H9 (cell line): ENCODE data around the gene SRBD1. TPM values are rescaled to one million over a fixed set of nuclear protein-coding genes. Genes with fewer than 3 reads are reported as not detected.

Experiments
- DNase-seq: peaks from one replicate; pipeline ENCODE4 v3.0.0-alpha.2; 2017
- H2AFZ ChIP-seq: one replicate; pipeline ENCODE4 v1.6.1; 2013; ENCODE audit warnings: mild to moderate bottlenecking, low read length, control low read depth, moderate library complexity
- H2AK5ac ChIP-seq: 2 replicates; pipeline ENCODE4 v1.6.1; 2013; ENCODE audit warnings: low read length, control low read depth, mixed read lengths; ENCODE audit not compliant: insufficient read length
- H2BK120ac ChIP-seq: one replicate; pipeline ENCODE4 v1.6.1; 2013; ENCODE audit warnings: low read depth, mild to moderate bottlenecking, low read length, control low read depth, inconsistent platforms; ENCODE audit not compliant: poor library complexity, severe bottlenecking
- H2BK12ac ChIP-seq: 2 replicates; pipeline ENCODE4 v1.6.1; 2013; ENCODE audit warnings: low read length, control low read depth, mixed read lengths, low read depth; ENCODE audit not compliant: insufficient read length
- H2BK15ac ChIP-seq: 2 replicates; pipeline ENCODE4 v1.6.1; 2013; ENCODE audit warnings: low read depth, low read length, control low read depth
- H2BK20ac ChIP-seq: one replicate; pipeline ENCODE4 v1.6.1; 2013; ENCODE audit warnings: low read depth, mild to moderate bottlenecking, low read length, control low read depth, inconsistent platforms; ENCODE audit not compliant: poor library complexity, severe bottlenecking
- H2BK5ac ChIP-seq: 2 replicates; pipeline ENCODE4 v1.6.1; 2013; ENCODE audit warnings: low read length, control low read depth, mixed read lengths; ENCODE audit not compliant: insufficient read length
- H3K14ac ChIP-seq: 2 replicates; pipeline ENCODE4 v1.6.1; 2013; ENCODE audit warnings: low read length, control low read depth; ENCODE audit not compliant: insufficient read depth
- H3K18ac ChIP-seq: 2 replicates; pipeline ENCODE4 v1.6.1; 2013; ENCODE audit warnings: low read depth, mild to moderate bottlenecking, mixed read lengths, low read length, control low read depth; ENCODE audit not compliant: insufficient read length
- H3K23ac ChIP-seq: 2 replicates; pipeline ENCODE4 v1.6.1; 2013; ENCODE audit warnings: low read length, control low read depth, mixed read lengths, low read depth; ENCODE audit not compliant: insufficient read length
- H3K23me2 ChIP-seq: 2 replicates; pipeline ENCODE4 v1.6.1; 2013; ENCODE audit warnings: low read depth, mild to moderate bottlenecking, mixed read lengths, low read length, control low read depth; ENCODE audit not compliant: insufficient read length, poor library complexity, severe bottlenecking
- H3K27ac ChIP-seq: 2 replicates; pipeline ENCODE4 v1.5.1; 2013; ENCODE audit warnings: low read length, control low read depth, mixed read lengths, low read depth; ENCODE audit not compliant: insufficient read length
- H3K27me3 ChIP-seq: 2 replicates; pipeline ENCODE4 v1.6.1; 2013; ENCODE audit warnings: low read length, control low read depth, inconsistent platforms; ENCODE audit not compliant: insufficient read depth
- H3K4ac ChIP-seq: 2 replicates; pipeline ENCODE4 v1.6.1; 2013; ENCODE audit warnings: low read depth, mild to moderate bottlenecking, control low read depth, inconsistent platforms, low read length, moderate library complexity
- H3K4me1 ChIP-seq: 2 replicates; pipeline ENCODE4 v1.6.1; 2013; ENCODE audit warnings: low read length, control low read depth, inconsistent platforms; ENCODE audit not compliant: insufficient read depth
- H3K4me2 ChIP-seq: 2 replicates; pipeline ENCODE4 v1.6.1; 2013; ENCODE audit warnings: low read length, control low read depth, mixed read lengths; ENCODE audit not compliant: insufficient read length, insufficient read depth
- H3K56ac ChIP-seq: 2 replicates; pipeline ENCODE4 v1.6.1; 2013; ENCODE audit warnings: low read depth, mild to moderate bottlenecking, mixed read lengths, low read length, control low read depth; ENCODE audit not compliant: insufficient read length
- H3K79me1 ChIP-seq: 2 replicates; pipeline ENCODE4 v1.6.1; 2013; ENCODE audit warnings: low read depth, mild to moderate bottlenecking, moderate library complexity, low read length, control low read depth, inconsistent platforms; ENCODE audit not compliant: insufficient read depth, poor library complexity, severe bottlenecking
- H3K79me2 ChIP-seq: 2 replicates; pipeline ENCODE4 v1.6.1; 2013; ENCODE audit warnings: low read length, control low read depth, inconsistent platforms; ENCODE audit not compliant: insufficient read depth
- H3K9ac ChIP-seq: 2 replicates; pipeline ENCODE4 v1.6.1; 2013; ENCODE audit warnings: low read length, control low read depth, mixed read lengths; ENCODE audit not compliant: insufficient read length; ENCODE audit errors: extremely low read depth
- H3K9me3 ChIP-seq: one replicate; pipeline ENCODE4 v1.6.1; 2013; ENCODE audit warnings: low read depth, low read length, inconsistent platforms; ENCODE audit not compliant: control insufficient read depth
- H3T11ph ChIP-seq: one replicate; pipeline ENCODE4 v1.6.1; 2013; ENCODE audit warnings: mild to moderate bottlenecking, low read length, control low read depth, inconsistent platforms
- H4K20me1 ChIP-seq: one replicate; pipeline ENCODE4 v1.6.1; 2013; ENCODE audit not compliant: control insufficient read depth, insufficient read length, insufficient read depth
- H4K5ac ChIP-seq: 2 replicates; pipeline ENCODE4 v1.6.1; 2013; ENCODE audit warnings: low read depth, mild to moderate bottlenecking, mixed read lengths, low read length, control low read depth; ENCODE audit not compliant: insufficient read length
- H4K8ac ChIP-seq: replicated peaks from 2 replicates; pipeline ENCODE4 v1.6.1; 2013; ENCODE audit warnings: low read length, control low read depth, mixed read lengths, low read depth; ENCODE audit not compliant: insufficient read length
- H4K91ac ChIP-seq: 2 replicates; pipeline ENCODE4 v1.6.1; 2013; ENCODE audit warnings: low read depth, mild to moderate bottlenecking, moderate library complexity, mixed read lengths, low read length, control low read depth; ENCODE audit not compliant: insufficient read length
- H3K27ac Mint-ChIP-seq, 3 experiments: 2 replicates in 2 of 3; 3 replicates in 1 of 3; pipeline ENCODE4 v1.8.0; 2020 to 2021; ENCODE audit warnings: mixed read lengths in 3 of 3, mild to moderate bottlenecking in 1 of 3, moderate library complexity in 1 of 3
- H3K27me3 Mint-ChIP-seq: 2 replicates; pipeline ENCODE4 v1.8.0; 2021; ENCODE audit warnings: low read depth, mild to moderate bottlenecking, moderate library complexity, mixed read lengths
- H3K36me3 Mint-ChIP-seq, 3 experiments: 2 replicates in 2 of 3; 3 replicates in 1 of 3; pipeline ENCODE4 v1.8.0; 2020 to 2021; ENCODE audit warnings: low read depth in 3 of 3, mixed read lengths in 3 of 3; ENCODE audit not compliant: insufficient read depth in 1 of 3
- H3K4me1 Mint-ChIP-seq, 2 experiments: 2 replicates each; pipeline ENCODE4 v1.8.0; 2020; ENCODE audit warnings: mixed read lengths in 2 of 2
- H3K4me3 Mint-ChIP-seq, 2 experiments: 2 replicates in 1 of 2; 3 replicates in 1 of 2; pipeline ENCODE4 v1.8.0; 2020 to 2021; ENCODE audit warnings: mild to moderate bottlenecking in 2 of 2, mixed read lengths in 2 of 2, moderate library complexity in 1 of 2
- H3K9me3 Mint-ChIP-seq, 2 experiments: 2 replicates in 1 of 2; 3 replicates in 1 of 2; pipeline ENCODE4 v1.8.0; 2020; ENCODE audit warnings: mild to moderate bottlenecking in 2 of 2, mixed read lengths in 2 of 2, moderate library complexity in 1 of 2
- WGBS: extraction: QIAGEN DNeasy Blood & Tissue Kit; methylation state at CpG from one replicate; pipeline ENCODE4 v1.1.7; 2013; ENCODE audit warnings: missing lambda C conversion rate, low lambda C conversion rate, mixed read lengths; ENCODE audit not compliant: insufficient read length; ENCODE audit errors: extremely low coverage; 5-methylcytosine and 5-hydroxymethylcytosine counted together
- total RNA-seq: library from RNA; stranded (reverse); gene quantifications from 2 replicates; pipeline ENCODE4 v1.2.1, GENCODE V29; 2021
- TF ChIP-seq, protein P1 (sequence below): fragments of 200-600 bp; sonication (generic); conservative IDR thresholded peaks from 3 replicates; pipeline ENCODE4 v1.8.0; 2021; ENCODE audit warnings: antibody characterized with exemption, mild to moderate bottlenecking

The SRBD1 gene
- total RNA-seq, 1 experiment from 2014 or later: 18.3 TPM

DNA sequence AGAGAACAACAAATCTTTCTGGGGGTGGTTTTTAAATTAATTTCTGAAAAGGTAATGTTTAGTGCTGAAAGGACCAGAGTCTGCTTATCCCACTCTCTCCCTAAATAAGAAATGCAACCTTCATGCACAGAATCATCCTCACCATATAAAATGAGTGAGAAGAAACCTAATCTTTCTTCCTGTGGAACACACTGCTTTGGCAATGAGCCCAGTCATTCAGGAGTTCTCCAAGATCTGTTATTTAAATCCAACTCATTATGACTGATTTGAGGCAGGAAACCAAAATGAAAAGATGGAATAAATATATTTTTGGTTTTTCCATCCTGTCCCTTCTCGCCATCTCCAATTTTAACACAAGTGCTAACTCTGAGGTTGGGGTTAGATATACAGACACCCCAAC lies 228.3 kb downstream of the SRBD1 start:
- no peak overlapping the region for H3T11ph ChIP-seq
- H2AK5ac ChIP-seq: no peak overlapping the region
- Mint-ChIP-seq H3K4me3 (no peak overlapping the region), H3K27me3 (no peaks in the 10 kb centered on the region), H3K4me1 (peaks cover 6 to 7% of the 10 kb centered on the region in 2 experiments; a peak in 3 of 4 replicates), H3K36me3 (no peaks in the 10 kb centered on the region), H3K9me3 (no peaks in the 10 kb centered on the region), H3K27ac (no peak overlapping the region)
- H3K79me1 ChIP-seq: no peaks in the 10 kb centered on the region
- H4K8ac ChIP-seq: no peak overlapping the region
- no peaks in the 10 kb centered on the region for H4K20me1 ChIP-seq
- H3K23ac ChIP-seq: no peak overlapping the region
- H3K4me2 ChIP-seq: no peak overlapping the region
- no peaks in the 10 kb centered on the region for H3K79me2 ChIP-seq
- no peak overlapping the region for H4K5ac ChIP-seq
- no peak overlapping the region for H2BK12ac ChIP-seq
- no peaks in the 10 kb centered on the region for H3K4me1 ChIP-seq
- H2BK120ac ChIP-seq: no peak overlapping the region
- no peak overlapping the region for H2BK15ac ChIP-seq
- no peak overlapping the region for H2AFZ ChIP-seq
- WGBS: no CpG with 5 or more reads among the region's 1 CpG
- no peak overlapping the region for H3K4ac ChIP-seq
- H3K27me3 ChIP-seq: no peaks in the 10 kb centered on the region
- H3K9ac ChIP-seq: no peak overlapping the region
- H2BK5ac ChIP-seq: no peak overlapping the region
- H3K14ac ChIP-seq: no peak overlapping the region
- DNase-seq: no peak
- no peak overlapping the region for H4K91ac ChIP-seq
- H3K9me3 ChIP-seq: no peaks in the 10 kb centered on the region
- no peak overlapping the region for H3K18ac ChIP-seq
- H3K56ac ChIP-seq: no peak overlapping the region
- no peak overlapping the region for H3K27ac ChIP-seq
- TF ChIP-seq, protein P1, sequence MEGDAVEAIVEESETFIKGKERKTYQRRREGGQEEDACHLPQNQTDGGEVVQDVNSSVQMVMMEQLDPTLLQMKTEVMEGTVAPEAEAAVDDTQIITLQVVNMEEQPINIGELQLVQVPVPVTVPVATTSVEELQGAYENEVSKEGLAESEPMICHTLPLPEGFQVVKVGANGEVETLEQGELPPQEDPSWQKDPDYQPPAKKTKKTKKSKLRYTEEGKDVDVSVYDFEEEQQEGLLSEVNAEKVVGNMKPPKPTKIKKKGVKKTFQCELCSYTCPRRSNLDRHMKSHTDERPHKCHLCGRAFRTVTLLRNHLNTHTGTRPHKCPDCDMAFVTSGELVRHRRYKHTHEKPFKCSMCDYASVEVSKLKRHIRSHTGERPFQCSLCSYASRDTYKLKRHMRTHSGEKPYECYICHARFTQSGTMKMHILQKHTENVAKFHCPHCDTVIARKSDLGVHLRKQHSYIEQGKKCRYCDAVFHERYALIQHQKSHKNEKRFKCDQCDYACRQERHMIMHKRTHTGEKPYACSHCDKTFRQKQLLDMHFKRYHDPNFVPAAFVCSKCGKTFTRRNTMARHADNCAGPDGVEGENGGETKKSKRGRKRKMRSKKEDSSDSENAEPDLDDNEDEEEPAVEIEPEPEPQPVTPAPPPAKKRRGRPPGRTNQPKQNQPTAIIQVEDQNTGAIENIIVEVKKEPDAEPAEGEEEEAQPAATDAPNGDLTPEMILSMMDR: no peak
- no peak overlapping the region for H2BK20ac ChIP-seq
- H3K23me2 ChIP-seq: no peaks in the 10 kb centered on the region
